Chondrocyte (in vitro differentiated cells): Measurements from ENCODE around the gene SGMS1. TPM values are rescaled to one million over a fixed set of nuclear protein-coding genes. Genes with fewer than 3 reads are reported as not detected.

ENCODE experiments used
- DNase-seq: peaks from one replicate; pipeline ENCODE4 v3.0.0; 2021; ENCODE audit warnings: mixed read lengths, low spot score
- H3K27ac Mint-ChIP-seq: one replicate; pipeline ENCODE4 v1.8.0; 2021; ENCODE audit warnings: mild to moderate bottlenecking, moderate library complexity, mixed read lengths; ENCODE audit not compliant: unreplicated experiment
- H3K27me3 Mint-ChIP-seq: 2 replicates; pipeline ENCODE4 v1.8.0; 2021; ENCODE audit warnings: low read depth, mixed read lengths
- H3K36me3 Mint-ChIP-seq: 2 replicates; pipeline ENCODE4 v1.8.0; 2021; ENCODE audit warnings: low read depth, mixed read lengths
- H3K4me1 Mint-ChIP-seq: 2 replicates; pipeline ENCODE4 v1.8.0; 2021; ENCODE audit warnings: low read depth, mild to moderate bottlenecking, mixed read lengths
- H3K4me3 Mint-ChIP-seq: one replicate; pipeline ENCODE4 v1.8.0; 2021; ENCODE audit warnings: mild to moderate bottlenecking, moderate library complexity, mixed read lengths; ENCODE audit not compliant: unreplicated experiment
- H3K9me3 Mint-ChIP-seq: 2 replicates; pipeline ENCODE4 v1.8.0; 2021; ENCODE audit warnings: low read depth, mixed read lengths
- CTCF ChIP-seq: fragments of 200-600 bp; sonication (generic); IDR thresholded peaks from 2 replicates; pipeline ENCODE4 v1.5.0; 2021; ENCODE audit warnings: antibody characterized with exemption, mild to moderate bottlenecking, moderate library complexity
- total RNA-seq: library from RNA; stranded (reverse); gene quantifications from 3 replicates; pipeline ENCODE4 v1.2.1, GENCODE V29; 2021

The SGMS1 gene
- total RNA-seq, 1 donor from 2014 or later: 27.1 TPM

- H3K9me3 Mint-ChIP-seq: no peaks in the 10 kb centered on the region
- no peaks in the 10 kb centered on the region for H3K27me3 Mint-ChIP-seq
- no peak for DNase-seq
- H3K27ac Mint-ChIP-seq: no peak overlapping the region
- no peaks in the 10 kb centered on the region for H3K4me1 Mint-ChIP-seq
- H3K36me3 Mint-ChIP-seq: peaks cover 1% of the 10 kb centered on the region
- no peak overlapping the region for H3K4me3 Mint-ChIP-seq
- TF ChIP-seq CTCF: no peak
Observed at GRCh38 chr10:50523357-50523756, 100.4 kb downstream of the SGMS1 start.

- peaks cover 2% of the 10 kb centered on the region for H3K4me1 Mint-ChIP-seq
- no peak overlapping the region for H3K27ac Mint-ChIP-seq
Observed at GRCh38 chr10:50522908-50523307, 100.8 kb downstream of the SGMS1 start.

GRCh38 chr10:50520115-50520514 is 103.6 kb downstream of the SGMS1 start:
- no peaks in the 10 kb centered on the region for H3K36me3 Mint-ChIP-seq
- peaks cover 12% of the 10 kb centered on the region for H3K4me1 Mint-ChIP-seq
- H3K27me3 Mint-ChIP-seq: no peaks in the 10 kb centered on the region
- TF ChIP-seq CTCF: no peak
- no peak for DNase-seq
- H3K9me3 Mint-ChIP-seq: no peaks in the 10 kb centered on the region
- H3K4me3 Mint-ChIP-seq: no peak overlapping the region
- no peak overlapping the region for H3K27ac Mint-ChIP-seq

More at GRCh38 chr10:50522908-50523307, 100.8 kb downstream of the SGMS1 start:
- Mint-ChIP-seq H3K36me3 (peaks cover 1% of the 10 kb centered on the region), H3K9me3 (no peaks in the 10 kb centered on the region), H3K4me3 (no peak overlapping the region), H3K27me3 (no peaks in the 10 kb centered on the region)
- no peak for DNase-seq
- no peak for TF ChIP-seq CTCF

GRCh38 chr10:50517626-50518025 is 106.1 kb downstream of the SGMS1 start:
- H3K4me1 Mint-ChIP-seq: peaks cover 12% of the 10 kb centered on the region
- H3K4me3 Mint-ChIP-seq: no peak overlapping the region
- H3K27ac Mint-ChIP-seq: peak overlapping the region; percentile 43
- H3K9me3 Mint-ChIP-seq: no peaks in the 10 kb centered on the region
- no peak for TF ChIP-seq CTCF
- no peaks in the 10 kb centered on the region for H3K27me3 Mint-ChIP-seq
- no peak for DNase-seq
- H3K36me3 Mint-ChIP-seq: no peaks in the 10 kb centered on the region

- no peak for TF ChIP-seq CTCF
- Mint-ChIP-seq H3K27ac (no peak overlapping the region), H3K36me3 (peaks cover 2% of the 10 kb centered on the region), H3K27me3 (no peaks in the 10 kb centered on the region), H3K4me1 (peaks cover 20% of the 10 kb centered on the region), H3K4me3 (no peak overlapping the region), H3K9me3 (no peaks in the 10 kb centered on the region)
- no peak for DNase-seq
Observed at GRCh38 chr10:50516171-50516570, 107.6 kb downstream of the SGMS1 start.
